Left renal cortex interstitium (tissue), 4 donors: ENCODE data around the gene CTSZ. TPM values are rescaled to one million over a fixed set of nuclear protein-coding genes. Genes with fewer than 3 reads are reported as not detected.
"Not testable (repeated sequence)": the region's sequence is repeated elsewhere in the genome, so short reads cannot be mapped to it uniquely, and the experiment has no call there.

Experiments
- DNase-seq, 4 donors: peaks; one replicate each; pipeline ENCODE4 v3.0.0-alpha.2; 2013; ENCODE audit warnings: low read depth in 4 of 4, low spot score in 2 of 4, missing footprints in 1 of 4
- polyA plus RNA-seq, 4 donors: library from polyadenylated mRNA; unstranded; fragments of 120-200 nt; gene quantifications; one replicate each; pipeline ENCODE4 v1.2.1, GENCODE V29; 2013; ENCODE audit not compliant: insufficient read length in 4 of 4

CTSZ gene
- polyA plus RNA-seq, 4 donors, result 76.9 to 85.1 (median 80.6) TPM

DNA sequence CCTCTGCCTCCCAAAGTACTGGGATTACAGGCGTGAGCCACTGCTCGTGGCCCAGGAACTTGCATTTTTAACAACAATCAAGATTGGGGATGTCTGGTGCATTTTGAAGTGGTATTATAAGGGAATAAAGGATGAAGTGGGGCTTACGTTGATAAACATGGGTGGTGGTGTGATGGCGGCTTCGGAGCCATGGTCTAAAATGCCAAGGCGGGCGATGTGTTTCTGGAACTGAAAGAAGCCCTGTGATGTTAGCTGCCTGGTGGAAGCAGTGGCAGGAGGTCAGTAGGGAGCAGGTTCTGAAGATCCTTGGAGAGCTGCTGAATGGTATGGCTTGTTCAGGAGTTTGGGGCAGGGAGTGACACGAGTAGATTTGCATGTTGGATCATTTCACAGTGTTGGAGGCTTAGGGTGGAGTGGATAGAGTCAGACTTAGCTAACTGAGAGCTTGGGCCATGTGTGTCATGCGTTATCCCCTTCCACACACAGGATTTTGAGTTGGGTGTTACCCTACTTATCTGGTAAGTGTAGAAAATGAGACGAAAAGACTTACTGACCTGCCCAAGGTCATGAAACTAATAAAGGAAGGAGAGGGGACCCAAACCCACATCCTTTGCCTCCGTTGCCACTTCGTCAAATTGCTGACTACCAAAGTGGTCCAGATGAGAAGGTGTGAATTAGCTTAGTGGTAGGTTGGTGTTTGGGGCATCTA is 24.5 kb downstream of the CTSZ start:
- DNase-seq, result no peak

DNA sequence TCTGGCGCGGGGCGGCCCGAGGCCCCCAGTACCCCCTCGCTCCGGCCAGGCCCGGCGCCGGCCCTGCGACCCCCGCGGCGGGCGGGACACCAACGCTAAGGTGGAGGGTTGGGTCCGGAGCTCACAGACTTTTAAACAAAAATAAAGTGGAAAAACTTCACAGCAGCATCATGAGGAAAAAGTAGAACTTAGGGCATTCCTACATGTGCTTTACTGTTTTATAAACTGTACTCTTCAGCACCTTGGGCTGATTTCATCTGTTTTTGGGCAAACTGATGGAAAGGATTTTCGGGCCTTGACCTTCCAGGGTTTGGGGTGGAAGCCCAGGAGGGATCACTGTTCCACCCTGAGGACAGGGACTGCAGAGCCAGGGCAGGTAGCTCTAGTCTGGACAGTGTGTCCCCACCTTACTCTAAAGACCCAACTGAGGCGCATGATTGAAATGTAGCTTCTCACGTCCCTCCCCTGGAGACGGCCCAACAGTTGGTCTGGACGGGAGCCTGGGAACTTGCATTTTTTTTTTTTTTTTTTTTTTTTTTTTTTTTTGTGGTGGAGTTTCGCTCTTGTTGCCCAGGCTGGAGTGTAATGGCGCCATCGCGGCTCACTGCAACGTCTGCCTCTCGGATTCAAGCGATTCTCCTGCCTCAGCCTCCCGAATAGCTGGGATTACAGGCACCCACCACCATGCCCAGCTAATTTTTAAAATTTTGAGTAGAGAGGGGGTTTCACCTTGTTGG is 25.3 kb downstream of the CTSZ start:
- DNase-seq, result peak in 3 of 4 donors; percentile 26 to 75 (median 40)

DNA sequence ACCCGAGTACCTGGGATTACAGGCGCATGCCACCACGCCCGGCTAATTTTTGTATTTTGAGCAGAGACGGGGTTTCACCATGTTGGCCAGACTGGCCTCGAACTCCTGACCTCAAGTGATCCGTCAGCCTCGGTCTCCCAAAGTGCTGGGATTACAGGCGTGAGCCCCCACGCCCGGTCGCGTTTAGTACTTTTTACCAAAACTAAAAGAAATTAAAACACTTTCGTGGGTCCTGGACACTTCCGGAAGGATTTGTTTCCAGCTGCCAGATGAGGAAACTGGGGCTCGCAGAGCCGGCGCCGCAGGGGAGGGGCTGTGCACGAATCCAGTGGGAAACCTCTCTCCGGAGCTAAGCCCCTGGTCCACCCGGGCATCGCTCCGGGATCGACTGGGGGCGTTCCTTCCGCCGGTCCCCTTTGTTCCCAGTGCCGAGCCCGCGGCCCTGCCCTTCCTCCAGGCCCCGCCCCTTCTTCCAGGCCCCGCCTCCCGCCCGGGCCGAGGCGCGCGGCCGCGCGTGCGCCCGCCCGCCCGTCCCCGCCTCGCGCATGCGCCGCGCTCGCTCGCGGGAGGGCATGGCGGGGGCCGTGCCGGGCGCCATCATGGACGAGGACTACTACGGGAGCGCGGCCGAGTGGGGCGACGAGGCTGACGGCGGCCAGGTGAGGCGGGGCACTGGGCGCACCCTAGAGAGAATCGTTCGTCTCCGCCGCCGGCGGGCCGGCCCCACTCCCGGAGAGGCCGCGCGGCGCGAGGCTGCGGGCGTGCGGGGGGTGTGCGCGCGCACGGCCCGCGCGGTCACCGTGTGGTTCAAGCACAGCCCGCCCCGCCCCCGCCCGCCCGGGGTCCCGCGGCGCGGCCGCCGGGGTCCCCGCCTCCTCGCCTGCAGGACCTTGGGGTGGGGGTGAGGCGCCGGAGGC is 26.1 kb downstream of the CTSZ start, which contains the start of gene NELFCD:
Gene NELFCD (plus strand): TSS at position 546 of the 917 bp plus-strand sequence. CDS start 54 bp downstream, at position 600.
- peak; percentile 50 to 74 (median 71) for DNase-seq

DNA sequence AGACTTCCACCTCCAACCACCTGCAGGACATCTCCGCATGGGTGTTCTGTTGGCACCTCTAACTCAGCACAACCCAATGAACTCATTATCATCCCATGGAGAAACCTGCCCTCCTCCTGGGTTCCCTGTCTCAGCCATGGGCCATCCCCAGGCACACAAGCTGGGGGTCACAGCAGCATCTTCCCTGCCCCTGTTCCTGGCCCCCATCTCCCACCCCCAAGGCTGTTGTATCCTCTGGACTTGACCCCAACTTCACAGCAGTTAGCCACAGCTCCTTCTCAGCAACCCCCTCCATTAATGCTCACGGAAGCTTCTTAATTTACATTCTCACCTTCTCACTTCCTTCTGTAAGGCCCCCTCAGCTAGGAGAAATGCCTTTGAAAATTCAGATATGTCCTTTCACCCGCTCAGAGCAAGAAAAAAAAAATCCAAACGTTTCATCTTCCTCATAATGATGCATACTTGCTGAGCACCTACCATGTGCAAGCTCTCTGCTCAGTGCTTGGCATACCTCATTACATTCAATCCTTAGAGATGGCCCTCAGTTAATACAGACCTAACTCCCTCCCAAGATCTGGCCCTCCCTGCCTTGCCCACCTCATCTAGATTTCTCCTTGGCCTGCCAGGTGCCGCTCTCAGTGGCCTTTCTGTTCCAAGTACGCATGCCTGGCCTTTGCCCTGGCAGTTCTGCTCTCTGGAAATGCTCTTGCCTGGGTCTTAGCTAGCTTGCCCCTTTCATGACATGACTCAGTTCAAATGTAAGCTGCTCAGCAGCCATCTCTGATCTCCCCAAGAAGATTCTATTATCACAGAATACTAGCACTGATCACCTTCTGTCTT is 28.5 kb downstream of the CTSZ start:
- no peak for DNase-seq

DNA sequence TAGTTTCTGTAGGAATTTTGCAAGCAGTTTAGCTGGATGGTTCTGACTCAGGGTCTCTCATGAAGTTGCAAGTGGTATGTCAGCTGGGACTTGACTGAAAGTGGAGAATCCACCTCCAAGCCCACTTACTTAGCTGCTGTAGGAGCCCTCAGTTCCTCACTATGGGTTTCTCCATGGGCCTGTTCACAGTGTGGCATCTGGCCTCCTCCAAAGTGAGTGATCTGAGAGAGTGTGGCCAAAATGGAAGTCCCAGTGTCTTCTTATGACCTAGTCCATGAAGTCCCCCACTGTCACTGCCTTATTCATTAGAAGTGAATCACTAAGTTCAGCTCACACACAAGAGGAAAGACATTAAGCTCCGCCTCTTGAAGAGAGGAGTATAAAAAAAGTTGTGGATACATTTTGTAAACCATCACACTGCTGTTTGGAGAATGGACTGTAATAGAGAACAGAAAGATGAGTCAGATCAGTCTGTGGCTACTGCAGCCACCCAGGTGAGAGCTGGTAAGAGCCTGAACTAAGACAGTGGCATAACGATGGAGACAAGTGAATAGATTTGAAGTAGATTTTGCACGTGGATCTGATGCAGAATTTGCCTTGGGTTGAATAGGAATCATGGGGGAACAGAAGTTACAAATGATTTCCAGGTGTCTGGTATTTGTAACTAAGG is 30.9 kb downstream of the CTSZ start:
- DNase-seq, result no peak

DNA sequence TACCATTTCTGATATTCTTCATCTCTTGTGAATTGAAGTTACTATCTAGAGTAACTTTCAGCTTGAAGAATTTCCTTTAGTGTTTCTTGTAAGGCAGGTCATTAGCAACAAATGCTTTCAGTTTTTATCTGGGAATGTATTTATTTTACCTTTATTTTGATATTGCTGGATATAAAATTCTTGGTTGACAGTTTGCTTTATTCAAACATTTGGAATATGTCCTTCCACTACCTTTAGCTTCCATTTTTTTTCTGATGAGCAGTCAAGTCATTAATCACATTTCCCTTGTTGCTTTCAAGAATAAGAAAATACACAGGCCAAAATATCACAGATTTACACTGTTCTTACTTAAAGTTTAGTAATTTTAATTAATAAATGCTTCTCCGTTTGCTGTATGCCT is 31.7 kb downstream of the CTSZ start:
- DNase-seq, result no peak

DNA sequence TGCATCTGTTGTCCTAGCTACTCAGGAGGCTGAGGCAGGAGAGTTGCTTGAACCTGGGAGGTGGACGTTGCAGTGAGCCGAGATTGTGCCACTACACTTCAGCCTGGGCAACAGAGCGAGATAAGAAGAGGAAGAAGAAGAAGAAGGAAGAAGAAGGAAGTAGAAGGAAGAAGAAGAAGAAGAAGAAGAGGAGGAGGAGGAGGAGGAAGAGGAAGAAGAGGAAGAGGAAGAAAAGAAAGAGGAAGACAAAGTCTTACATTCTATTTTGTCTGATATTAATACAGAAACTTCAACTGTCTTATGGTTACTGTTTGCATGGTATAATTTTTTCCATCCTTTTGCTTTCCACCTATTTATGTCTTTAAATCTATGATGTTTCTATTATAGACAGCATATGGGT is 33.2 kb downstream of the CTSZ start:
- DNase-seq, result no peak

DNA sequence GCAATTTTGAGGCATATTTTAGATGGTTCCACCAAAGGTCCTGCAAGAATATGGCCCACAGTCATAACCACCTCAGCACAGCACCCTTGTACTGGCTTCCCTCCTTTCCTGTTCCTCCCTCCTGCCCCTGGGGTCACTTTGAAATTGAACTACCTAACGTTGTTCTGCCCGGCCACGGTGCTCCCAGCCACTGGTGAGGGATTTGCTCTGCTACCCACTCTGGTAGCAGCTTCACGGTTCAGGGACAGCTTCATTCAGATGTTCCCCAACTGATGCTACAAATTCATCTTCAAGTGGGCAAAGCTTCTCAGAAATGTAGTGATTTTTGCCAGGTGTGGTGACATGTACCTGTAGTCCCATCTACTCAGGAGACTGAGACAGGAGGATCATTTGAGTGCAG is 33.9 kb downstream of the CTSZ start:
- DNase-seq, result no peak

DNA sequence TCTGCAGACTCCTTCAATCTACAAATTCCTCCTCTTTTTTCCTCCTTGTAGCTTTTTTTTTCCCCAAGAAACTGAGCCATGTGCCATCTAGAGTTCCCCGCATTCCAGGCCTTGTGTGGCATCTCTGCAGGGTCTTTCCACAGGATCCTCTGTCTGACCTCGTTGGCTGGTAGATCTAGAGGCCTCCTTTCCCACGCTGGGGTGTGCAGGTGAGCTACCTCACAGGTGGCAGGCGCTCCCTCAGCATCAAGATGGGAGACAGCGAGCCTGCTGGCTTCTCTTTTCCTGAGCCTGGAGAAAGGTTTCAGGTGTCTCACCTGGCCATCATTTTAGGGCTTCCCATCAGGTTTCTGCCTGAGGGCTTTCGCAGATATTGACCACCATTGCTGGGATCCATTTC is 35.6 kb downstream of the CTSZ start:
- no peak for DNase-seq

DNA sequence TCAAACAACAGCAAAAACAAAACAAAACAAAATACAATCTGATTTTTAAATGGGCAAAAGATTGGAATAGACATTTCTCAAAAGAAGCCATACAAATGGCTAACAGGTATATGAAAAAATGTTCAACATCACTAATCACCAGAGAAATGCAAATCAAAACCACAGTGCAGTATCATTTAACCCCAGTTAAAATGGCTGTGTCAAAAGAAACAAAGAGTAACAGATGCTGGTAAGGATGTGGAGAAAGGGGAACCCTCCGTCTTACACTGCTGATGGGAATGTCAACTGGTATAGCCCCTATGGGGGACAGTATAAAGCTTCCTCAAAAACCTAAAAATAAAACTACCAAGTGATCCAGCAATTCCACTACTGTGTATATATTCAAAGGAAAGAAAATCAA is 36.9 kb downstream of the CTSZ start:
- DNase-seq, result no peak

DNA sequence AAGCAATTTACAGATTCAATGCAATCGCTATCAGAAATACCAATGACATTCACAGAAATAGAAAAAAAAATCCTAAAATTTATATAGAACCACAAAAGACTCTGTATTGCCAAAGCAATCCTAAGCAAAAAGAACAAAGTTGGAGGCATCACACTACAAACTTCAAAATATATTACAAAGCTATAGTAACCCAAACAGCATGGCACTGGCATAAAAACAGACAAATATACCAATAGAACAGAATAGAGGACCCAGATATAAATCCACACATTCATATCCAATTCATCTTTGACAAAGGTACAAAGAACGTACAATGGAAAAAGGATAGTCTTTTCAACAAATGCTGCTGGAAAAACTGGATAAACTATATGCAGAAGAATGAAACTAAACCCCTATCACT is 37.6 kb downstream of the CTSZ start:
- DNase-seq, result no peak

DNA sequence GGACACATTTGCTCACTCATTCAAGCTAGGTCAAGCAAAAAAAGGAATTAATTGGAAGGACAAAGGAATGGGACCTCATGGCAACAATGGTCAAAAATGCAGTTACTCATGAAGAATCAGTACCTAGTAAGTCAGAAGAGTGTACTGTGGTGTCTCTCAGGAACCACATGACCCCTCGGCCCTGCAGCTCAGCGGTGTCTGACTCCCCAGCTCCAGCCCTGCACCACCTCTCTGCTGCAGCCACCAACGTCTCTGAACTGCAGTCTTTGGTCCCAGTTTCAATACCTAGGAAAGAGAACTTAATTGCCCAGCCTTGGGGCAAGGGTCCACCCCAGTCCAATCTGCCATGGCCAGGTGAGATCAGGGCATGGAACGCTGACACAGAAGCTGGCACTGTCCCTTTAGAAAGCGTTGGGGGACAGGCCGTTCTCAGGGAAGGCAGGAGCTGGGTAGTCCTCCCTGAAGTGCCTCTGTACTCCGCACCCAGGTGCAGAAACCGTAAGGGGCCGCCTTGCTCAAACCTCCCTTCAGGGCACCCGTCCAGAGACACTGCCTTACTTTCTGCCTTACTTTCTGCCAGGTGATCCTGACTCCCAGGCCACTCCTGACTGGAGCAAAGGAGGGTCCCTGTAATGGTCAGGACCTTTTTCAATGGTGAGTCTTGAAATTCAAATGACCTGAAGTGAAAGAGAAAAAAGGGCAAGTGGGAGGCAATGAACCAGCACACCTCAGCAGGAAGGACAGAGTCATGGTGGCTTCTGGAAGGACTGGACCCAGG is 39.2 kb downstream of the CTSZ start:
- DNase-seq, result no peak

DNA sequence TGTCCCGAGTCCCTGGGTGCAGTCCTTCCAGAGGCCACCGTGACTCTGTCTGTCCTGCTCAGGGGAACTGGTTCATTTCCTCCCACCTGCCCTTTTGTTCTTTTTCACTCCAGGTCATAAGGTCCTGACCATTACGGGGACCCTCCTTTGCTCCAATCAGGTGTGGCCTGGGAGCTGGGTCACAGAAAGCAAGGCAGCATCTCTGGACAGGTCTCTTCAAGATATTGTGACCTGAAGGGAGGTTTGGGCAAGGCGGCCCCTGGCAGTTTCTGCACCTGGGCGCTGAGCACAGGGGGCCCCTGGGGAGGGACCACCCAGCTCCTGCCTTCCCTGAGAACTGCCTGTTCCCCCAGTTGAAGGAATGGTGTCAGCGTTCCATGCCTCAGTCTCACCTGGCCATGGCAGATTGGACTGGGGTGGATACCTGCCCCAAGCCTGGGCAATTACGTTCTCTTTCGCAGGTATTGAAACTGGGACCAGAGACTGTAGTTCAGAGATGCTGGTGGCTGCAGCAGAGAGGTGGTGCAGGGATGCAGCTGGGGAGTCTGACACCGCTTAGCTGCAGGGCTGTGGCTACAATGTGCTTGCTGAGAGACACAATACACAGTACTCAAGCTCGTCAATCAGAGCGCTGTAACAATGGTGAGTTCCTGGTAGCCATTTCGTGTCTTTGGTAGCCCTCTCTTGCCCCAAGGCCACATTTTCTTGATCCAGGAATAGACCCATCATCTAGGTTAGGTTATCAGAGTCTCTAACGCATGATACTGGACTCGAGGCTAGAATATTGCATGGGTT is 41.6 kb downstream of the CTSZ start:
- DNase-seq, result no peak

DNA sequence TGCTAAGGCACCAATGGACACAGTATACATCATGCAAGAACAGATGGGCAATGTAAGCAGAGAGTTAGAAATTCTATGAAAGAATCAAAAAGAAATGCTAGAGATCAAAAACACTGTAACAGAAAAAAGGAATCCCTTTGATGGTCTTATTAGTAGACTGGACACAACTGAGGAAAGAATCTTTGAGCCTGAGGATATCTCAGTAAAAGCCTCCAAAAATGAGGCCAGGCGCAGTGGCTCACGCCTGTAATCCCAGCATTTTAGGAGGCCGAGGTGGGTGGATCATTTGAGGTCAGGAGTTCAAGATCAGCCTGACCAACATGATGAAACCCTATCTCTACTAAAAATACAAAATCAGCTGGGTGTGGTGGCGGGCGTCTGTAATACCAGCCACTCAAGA is 43.1 kb downstream of the CTSZ start:
- not testable (repeated sequence) for DNase-seq

DNA sequence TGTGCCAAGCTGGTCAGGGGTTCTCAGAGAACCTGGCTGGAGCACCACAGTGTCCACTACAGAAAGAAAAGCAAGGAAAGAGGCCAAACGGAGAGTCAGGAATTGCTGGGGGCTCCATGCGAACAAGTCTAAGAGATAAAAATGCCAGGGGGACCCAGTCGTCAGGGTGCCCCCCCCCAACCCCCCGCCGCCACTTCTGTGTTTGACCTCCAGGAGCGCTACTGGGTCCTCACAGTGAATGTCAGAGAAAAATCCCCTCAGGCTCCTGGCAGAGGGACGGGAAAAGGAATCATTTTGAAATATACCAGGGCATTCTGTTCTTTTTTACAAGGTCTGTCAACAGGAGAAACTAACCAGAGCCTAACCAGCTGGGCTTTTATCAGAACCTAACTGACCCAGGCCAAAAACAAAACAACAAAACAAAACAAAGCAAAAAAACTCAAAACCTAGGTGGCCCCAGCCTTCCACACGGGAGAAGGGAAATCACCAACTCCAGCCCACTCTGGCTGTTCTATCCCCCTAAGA is 43.9 kb downstream of the CTSZ start:
- DNase-seq, result no peak

DNA sequence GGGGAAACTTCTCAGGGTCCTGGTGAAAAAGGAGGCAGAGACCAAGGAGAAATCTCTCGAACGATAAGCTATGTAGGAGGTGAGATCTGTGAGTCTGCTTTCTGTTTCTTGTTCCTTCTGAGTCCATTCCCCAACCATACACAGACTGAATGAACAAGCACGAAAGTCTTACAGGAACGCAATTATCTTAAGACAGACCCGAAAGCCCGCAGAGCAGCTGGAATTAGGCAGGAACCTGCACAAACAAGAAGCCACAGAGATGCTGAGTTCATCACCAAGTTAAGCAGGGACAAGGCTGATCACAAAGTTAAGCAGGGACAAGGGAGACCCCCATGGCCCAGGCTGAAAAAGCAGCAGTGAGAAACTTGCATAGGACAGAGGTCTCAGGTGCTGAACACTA is 47.4 kb downstream of the CTSZ start:
- no peak for DNase-seq

DNA sequence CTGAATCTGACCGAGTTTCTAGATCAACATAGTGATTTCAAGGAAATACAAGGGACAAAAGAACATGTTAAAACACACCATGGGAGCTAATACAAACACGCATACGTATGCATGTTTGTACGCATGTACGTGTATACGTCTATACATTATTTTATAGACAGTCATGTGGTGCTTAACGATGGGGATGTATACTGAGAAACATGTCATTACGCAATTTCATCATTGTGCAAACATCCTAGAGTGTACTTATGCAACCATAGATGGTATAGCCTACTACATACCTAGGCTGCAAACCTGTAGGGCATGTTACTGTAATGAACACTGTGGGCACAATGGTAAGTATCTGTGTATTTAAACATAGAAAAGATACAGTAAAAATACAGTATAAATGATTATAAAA is 51.0 kb downstream of the CTSZ start:
- no peak for DNase-seq

DNA sequence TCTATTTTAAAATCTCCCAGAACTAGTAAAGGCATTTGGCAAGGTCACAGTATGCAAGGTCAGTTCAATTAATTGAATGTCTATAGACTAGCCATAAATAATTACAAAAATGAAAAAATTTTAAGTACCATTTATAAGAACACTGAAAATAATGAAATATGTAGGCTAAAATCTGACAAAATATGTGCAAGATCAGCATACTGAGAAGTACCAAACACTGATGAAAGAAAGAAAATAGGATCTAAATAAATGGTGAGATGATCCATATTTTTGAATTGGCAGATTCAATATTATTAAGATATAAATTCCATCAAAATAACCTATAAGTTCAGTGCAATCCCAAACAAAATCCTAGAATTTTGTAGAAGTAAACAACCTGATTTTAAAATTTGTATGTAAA is 54.0 kb downstream of the CTSZ start:
- no peak for DNase-seq
